IgD-negative memory B cell (primary cell): ENCODE data around the gene IL1RAP. TPM values are rescaled to one million over a fixed set of nuclear protein-coding genes. Genes with fewer than 3 reads are reported as not detected.

Experiments
- H3K27ac Mint-ChIP-seq, 3 donors: one replicate each; pipeline ENCODE4 v1.8.0; 2020 to 2022; ENCODE audit warnings: mild to moderate bottlenecking in 3 of 3, mixed read lengths in 3 of 3, moderate library complexity in 1 of 3
- H3K27me3 Mint-ChIP-seq: one replicate; pipeline ENCODE4 v1.8.0; 2021; ENCODE audit warnings: mixed read lengths
- H3K36me3 Mint-ChIP-seq: one replicate; pipeline ENCODE4 v1.8.0; 2020; ENCODE audit warnings: mild to moderate bottlenecking, mixed read lengths
- H3K4me1 Mint-ChIP-seq, 3 donors: one replicate each; pipeline ENCODE4 v1.8.0; 2020 to 2022; ENCODE audit warnings: mixed read lengths in 3 of 3, mild to moderate bottlenecking in 1 of 3
- H3K4me3 Mint-ChIP-seq, 4 donors: one replicate each; pipeline ENCODE4 v1.8.0; 2020 to 2022; ENCODE audit warnings: mild to moderate bottlenecking in 4 of 4, mixed read lengths in 4 of 4, moderate library complexity in 3 of 4
- H3K9me3 Mint-ChIP-seq, 3 donors: one replicate each; pipeline ENCODE4 v1.8.0; 2020 to 2021; ENCODE audit warnings: mixed read lengths in 3 of 3, mild to moderate bottlenecking in 1 of 3
- polyA plus RNA-seq: library from polyadenylated mRNA; unstranded; fragments of 300-500 nt; fragmentation: Illumina TruSeq; gene quantifications from one replicate; pipeline ENCODE4 v1.2.3, GENCODE V29; 2021

The IL1RAP gene
- polyA plus RNA-seq, 1 donor from 2014 or later: 3.7 TPM

DNA sequence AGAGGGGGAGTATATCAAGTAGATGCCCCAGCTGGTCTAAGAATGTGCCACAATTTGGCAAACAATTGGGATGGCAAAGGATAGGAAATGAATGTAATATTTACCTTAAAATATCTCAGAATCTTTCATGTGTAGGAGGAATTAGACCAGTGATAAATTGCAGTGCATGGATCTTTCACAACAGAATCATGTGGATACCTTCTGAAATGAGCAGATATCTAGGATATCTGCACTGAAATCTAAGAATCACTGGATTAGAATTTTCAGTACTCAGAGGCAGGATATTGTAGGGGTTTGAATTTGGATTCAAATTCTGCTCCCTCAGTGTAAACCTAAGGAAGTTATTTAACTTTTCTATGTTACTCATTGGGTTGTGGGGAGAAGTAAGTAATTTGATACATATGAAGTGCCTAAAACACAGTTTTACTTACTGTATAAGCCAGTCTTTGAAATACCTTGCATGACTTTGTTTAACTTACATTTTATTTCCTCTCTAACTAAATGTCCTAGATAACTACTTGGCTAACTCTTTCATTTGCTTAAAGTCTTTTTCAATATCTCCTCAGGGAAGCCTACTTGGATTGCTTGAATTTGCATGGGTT lies 8.8 kb downstream of the IL1RAP start:
- Mint-ChIP-seq H3K36me3 (peaks cover 4% of the 10 kb centered on the region), H3K27ac (no peak overlapping the region), H3K4me1 (peaks cover 2 to 6% (median 5%) of the 10 kb centered on the region in 3 donors), H3K9me3 (peaks cover 0 to 4% (median 2%) of the 10 kb centered on the region in 3 donors), H3K27me3 (no peaks in the 10 kb centered on the region), H3K4me3 (no peak overlapping the region)

GRCh38 chr3:190524942-190525341 lies 11.1 kb downstream of the IL1RAP start:
- Mint-ChIP-seq H3K9me3 (no peaks in the 10 kb centered on the region), H3K27ac (no peak overlapping the region), H3K27me3 (no peaks in the 10 kb centered on the region), H3K4me3 (no peak overlapping the region), H3K4me1 (peaks cover 4 to 6% (median 5%) of the 10 kb centered on the region in 3 donors), H3K36me3 (peaks cover 8% of the 10 kb centered on the region)

DNA sequence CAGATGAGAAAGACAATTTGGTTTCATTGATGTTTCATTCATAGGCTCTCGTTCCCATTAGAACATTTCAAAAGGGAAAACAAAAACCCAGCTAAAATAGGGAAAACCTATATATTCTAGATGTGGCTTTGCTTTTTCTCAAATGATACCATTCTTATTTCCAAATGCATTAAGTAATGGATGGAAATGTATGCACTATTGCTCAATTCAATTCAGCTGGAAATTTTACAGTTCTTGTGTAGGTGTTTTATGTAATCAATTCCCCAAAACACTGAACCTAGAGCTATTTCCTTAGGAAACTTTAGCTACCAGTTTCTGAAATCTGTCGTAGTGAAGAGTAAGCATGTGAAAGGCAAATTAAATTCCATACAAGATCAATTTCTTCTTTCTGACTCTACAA lies 11.7 kb downstream of the IL1RAP start:
- Mint-ChIP-seq H3K4me1 (peaks cover 5 to 6% (median 6%) of the 10 kb centered on the region in 3 donors), H3K27ac (no peak overlapping the region), H3K4me3 (no peak overlapping the region), H3K27me3 (no peaks in the 10 kb centered on the region), H3K9me3 (no peaks in the 10 kb centered on the region), H3K36me3 (peaks cover 8% of the 10 kb centered on the region)

GRCh38 chr3:190526787-190527762 lies 13.2 kb downstream of the IL1RAP start:
- Mint-ChIP-seq H3K4me3 (no peak overlapping the region), H3K9me3 (no peaks in the 10 kb centered on the region), H3K27ac (no peak overlapping the region), H3K27me3 (no peaks in the 10 kb centered on the region), H3K36me3 (peaks cover 8% of the 10 kb centered on the region), H3K4me1 (peaks cover 3 to 6% (median 5%) of the 10 kb centered on the region in 3 donors)

GRCh38 chr3:190528706-190529105 lies 14.8 kb downstream of the IL1RAP start:
- H3K9me3 Mint-ChIP-seq: no peaks in the 10 kb centered on the region
- H3K27ac Mint-ChIP-seq: no peak overlapping the region
- H3K4me1 Mint-ChIP-seq: peaks cover 0 to 11% (median 3%) of the 10 kb centered on the region in 3 donors
- no peak overlapping the region for H3K4me3 Mint-ChIP-seq
- H3K27me3 Mint-ChIP-seq: no peaks in the 10 kb centered on the region
- H3K36me3 Mint-ChIP-seq: peaks cover 8% of the 10 kb centered on the region

GRCh38 chr3:190531406-190531805 lies 17.5 kb downstream of the IL1RAP start:
- no peaks in the 10 kb centered on the region for H3K9me3 Mint-ChIP-seq
- peaks cover 0 to 9% (median 2%) of the 10 kb centered on the region in 3 donors for H3K4me1 Mint-ChIP-seq
- H3K4me3 Mint-ChIP-seq: no peak overlapping the region
- H3K27me3 Mint-ChIP-seq: no peaks in the 10 kb centered on the region
- peaks cover 11% of the 10 kb centered on the region for H3K36me3 Mint-ChIP-seq
- no peak overlapping the region for H3K27ac Mint-ChIP-seq

- Mint-ChIP-seq H3K4me3 (no peak overlapping the region), H3K9me3 (no peaks in the 10 kb centered on the region), H3K27ac (no peak overlapping the region), H3K4me1 (peaks cover 0 to 9% (median 2%) of the 10 kb centered on the region in 3 donors), H3K36me3 (peaks cover 11% of the 10 kb centered on the region), H3K27me3 (no peaks in the 10 kb centered on the region)
Observed at GRCh38 chr3:190532731-190533203, 18.9 kb downstream of the IL1RAP start.

GRCh38 chr3:190533511-190534281 lies 19.8 kb downstream of the IL1RAP start:
- no peak overlapping the region for H3K4me3 Mint-ChIP-seq

GRCh38 chr3:190534386-190534785 lies 20.5 kb downstream of the IL1RAP start:
- Mint-ChIP-seq H3K9me3 (no peaks in the 10 kb centered on the region), H3K36me3 (peaks cover 3% of the 10 kb centered on the region), H3K27me3 (no peaks in the 10 kb centered on the region), H3K27ac (no peak overlapping the region), H3K4me1 (peaks cover 0 to 5% (median 5%) of the 10 kb centered on the region in 3 donors), H3K4me3 (no peak overlapping the region)

More at GRCh38 chr3:190533511-190534281, 19.8 kb downstream of the IL1RAP start:
- H3K4me1 Mint-ChIP-seq: peaks cover 0 to 8% (median 5%) of the 10 kb centered on the region in 3 donors
- H3K27ac Mint-ChIP-seq: peak overlapping the region in 2 of 3 donors; percentile 17 to 18
- H3K36me3 Mint-ChIP-seq: peaks cover 7% of the 10 kb centered on the region
- H3K27me3 Mint-ChIP-seq: no peaks in the 10 kb centered on the region
- no peaks in the 10 kb centered on the region for H3K9me3 Mint-ChIP-seq

GRCh38 chr3:190534986-190535385 lies 21.1 kb downstream of the IL1RAP start:
- H3K27ac Mint-ChIP-seq: no peak overlapping the region
- no peaks in the 10 kb centered on the region for H3K9me3 Mint-ChIP-seq
- H3K27me3 Mint-ChIP-seq: no peaks in the 10 kb centered on the region
- H3K4me3 Mint-ChIP-seq: no peak overlapping the region
- peaks cover 0 to 5% (median 5%) of the 10 kb centered on the region in 3 donors for H3K4me1 Mint-ChIP-seq
- peaks cover 3% of the 10 kb centered on the region for H3K36me3 Mint-ChIP-seq

DNA sequence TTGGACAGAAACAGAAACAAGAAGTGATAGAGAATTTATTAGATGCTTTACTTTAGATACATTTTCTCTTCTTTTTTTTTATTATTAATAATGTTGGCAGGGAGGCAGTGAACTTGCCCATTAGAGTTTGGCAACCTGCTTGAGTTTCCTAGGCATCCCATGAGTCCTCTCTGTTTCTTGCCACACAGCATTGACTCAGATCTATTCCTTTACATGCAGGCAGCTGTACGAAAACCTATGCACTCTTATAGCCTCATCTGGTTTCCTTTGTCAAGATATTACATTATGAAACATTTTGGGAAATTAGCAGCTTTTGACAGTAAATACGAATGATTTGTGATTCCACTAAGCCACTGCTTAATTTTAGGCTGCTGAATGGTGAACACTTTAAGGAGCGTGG lies 23.3 kb downstream of the IL1RAP start:
- Mint-ChIP-seq H3K27me3 (no peaks in the 10 kb centered on the region), H3K4me1 (peaks cover 0 to 5% (median 3%) of the 10 kb centered on the region in 3 donors), H3K36me3 (peaks cover 5% of the 10 kb centered on the region), H3K9me3 (peaks cover 0 to 2% (median 0%) of the 10 kb centered on the region in 3 donors), H3K4me3 (no peak overlapping the region), H3K27ac (no peak overlapping the region)

DNA sequence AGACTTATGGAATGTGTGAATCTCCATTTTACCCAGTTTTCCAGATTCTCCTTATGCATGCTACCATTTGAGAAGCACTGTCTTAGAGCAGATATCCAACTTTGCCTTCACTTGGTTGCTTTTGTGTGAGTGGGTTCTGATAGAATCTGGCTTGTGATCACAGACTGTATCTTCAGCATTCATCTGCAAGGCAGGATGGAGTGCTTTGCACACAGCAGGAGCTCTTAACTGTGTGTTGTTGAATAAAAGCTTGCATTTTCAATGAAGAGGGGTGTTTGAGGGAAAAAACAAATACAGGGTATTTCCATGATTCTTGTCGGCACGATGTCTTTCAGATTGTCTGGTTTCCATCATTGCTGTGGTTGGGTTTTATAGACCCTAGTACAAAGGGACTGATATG lies 24.4 kb downstream of the IL1RAP start:
- no peak overlapping the region for H3K4me3 Mint-ChIP-seq
- peaks cover 0 to 3% (median 2%) of the 10 kb centered on the region in 3 donors for H3K4me1 Mint-ChIP-seq
- no peaks in the 10 kb centered on the region for H3K27me3 Mint-ChIP-seq
- peaks cover 0 to 2% (median 0%) of the 10 kb centered on the region in 3 donors for H3K9me3 Mint-ChIP-seq
- H3K27ac Mint-ChIP-seq: no peak overlapping the region
- peaks cover 8% of the 10 kb centered on the region for H3K36me3 Mint-ChIP-seq

GRCh38 chr3:190539526-190539925 lies 25.6 kb downstream of the IL1RAP start:
- Mint-ChIP-seq H3K27ac (no peak overlapping the region), H3K9me3 (peaks cover 0 to 2% (median 0%) of the 10 kb centered on the region in 3 donors)

DNA sequence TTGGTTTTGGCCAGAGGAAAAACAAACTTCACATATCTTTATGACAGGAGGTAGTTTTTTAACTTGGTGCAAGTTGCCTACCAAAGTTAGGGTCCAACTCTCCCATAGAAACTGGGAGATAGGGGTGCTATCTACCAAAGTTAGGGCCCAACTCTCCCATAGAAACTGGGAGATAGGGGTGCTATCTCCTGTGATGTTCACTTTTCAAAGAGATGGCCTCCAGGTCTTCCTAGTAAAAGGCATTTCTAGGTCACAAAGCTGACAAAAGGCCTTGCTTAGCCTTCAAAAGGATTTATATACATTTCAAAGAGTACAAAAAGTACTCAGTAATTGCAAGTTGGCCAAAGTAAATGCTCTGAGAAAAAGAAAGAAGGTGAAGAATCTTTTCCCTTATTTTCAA lies 27.1 kb downstream of the IL1RAP start:
- Mint-ChIP-seq H3K4me1 (peaks cover 0 to 3% (median 0%) of the 10 kb centered on the region in 3 donors), H3K4me3 (no peak overlapping the region), H3K27ac (no peak overlapping the region), H3K9me3 (peaks cover 0 to 2% (median 0%) of the 10 kb centered on the region in 3 donors), H3K36me3 (peaks cover 5% of the 10 kb centered on the region), H3K27me3 (no peaks in the 10 kb centered on the region)

More at GRCh38 chr3:190539526-190539925, 25.6 kb downstream of the IL1RAP start:
- Mint-ChIP-seq H3K27me3 (no peaks in the 10 kb centered on the region), H3K36me3 (peaks cover 5% of the 10 kb centered on the region), H3K4me3 (no peak overlapping the region), H3K4me1 (peaks cover 0 to 3% (median 0%) of the 10 kb centered on the region in 3 donors)
